NOMO-1 (cell line): ENCODE measurements around the gene SSBP2.
"Not testable (repeated sequence)": the region's sequence is repeated elsewhere in the genome, so short reads cannot be mapped to it uniquely, and the experiment has no call there.

Experiments
- DNase-seq, 2 experiments: peaks; one replicate each; lab custom pipeline; 2025; ENCODE audit not compliant: unreplicated experiment in 2 of 2; lab: John Stamatoyannopoulos, UW

The SSBP2 gene

DNA sequence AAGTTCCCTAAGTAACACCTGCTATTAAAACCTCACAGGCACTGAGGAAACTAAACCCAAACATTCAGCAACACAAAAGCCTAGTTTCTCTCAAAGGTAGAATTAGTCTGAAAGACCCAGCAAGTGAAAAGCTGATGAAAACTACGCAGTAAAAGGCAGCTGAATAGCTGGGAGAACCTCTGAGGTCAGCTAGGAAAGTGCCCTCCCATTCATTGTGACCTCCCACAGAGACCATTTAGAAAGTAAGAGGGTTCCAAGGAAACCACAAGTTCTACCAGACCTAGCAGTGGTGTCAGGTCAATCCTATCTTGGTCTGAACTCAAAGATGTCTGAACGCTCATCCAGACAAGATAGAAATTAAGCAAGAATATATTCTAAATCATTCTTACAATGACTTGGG lies 144.7 kb downstream of the SSBP2 start:
- DNase-seq, result no peak

DNA sequence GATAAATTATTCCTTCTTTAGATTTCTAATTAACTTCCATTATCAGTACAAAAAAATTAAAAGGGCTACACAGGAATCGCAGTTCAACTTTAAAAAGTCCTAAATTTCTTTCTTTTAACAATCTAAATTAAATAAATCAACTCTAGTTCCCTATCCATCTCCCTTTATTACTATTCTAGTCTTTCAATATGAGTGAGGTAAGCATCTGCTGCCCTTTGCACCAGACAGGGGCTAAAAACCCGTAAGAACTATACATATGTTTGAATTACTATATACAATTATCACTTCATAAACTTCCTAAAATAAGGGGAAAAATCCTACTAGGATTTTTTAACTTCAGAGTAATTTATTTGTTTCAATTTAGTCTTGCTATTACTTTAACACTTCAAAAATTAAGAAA lies 145.6 kb downstream of the SSBP2 start:
- no peak for DNase-seq

DNA sequence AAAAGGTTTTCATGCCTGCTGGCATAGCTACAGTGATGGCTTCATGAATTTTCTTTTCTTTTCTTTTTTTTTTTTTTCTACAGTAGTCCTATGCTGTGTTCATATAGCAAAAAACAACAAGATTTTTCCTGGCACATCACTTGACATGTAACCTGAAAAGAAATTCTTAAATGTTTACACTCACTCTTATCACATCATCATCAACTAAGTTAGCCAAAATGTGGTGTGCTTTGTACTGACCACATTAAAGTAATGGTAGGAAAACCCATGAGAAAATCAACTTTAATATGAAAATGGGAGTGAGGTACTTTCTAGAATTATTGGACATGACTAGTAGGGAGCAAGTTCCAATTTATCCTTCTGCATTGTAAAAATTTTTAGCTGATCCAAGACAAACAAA lies 146.7 kb downstream of the SSBP2 start:
- DNase-seq, result no peak

DNA sequence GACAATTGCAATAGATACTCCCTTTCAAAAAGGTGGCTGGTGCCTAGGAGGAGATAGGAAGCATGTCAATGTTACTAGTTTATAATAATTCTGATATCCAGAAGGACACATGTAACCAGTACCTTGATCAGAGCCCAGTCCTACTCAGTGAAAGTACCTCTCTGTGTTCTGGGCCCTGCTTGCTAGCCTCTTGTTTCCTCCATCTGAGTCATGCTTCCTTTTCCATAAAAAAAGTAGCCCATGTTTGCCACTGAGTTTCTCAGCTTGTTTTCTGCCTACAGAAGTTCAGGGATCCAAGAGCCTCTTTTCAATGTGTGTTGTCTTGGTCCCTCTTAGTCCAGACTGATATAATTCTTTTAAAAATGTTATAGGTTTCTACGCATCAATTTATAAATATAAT lies 149.0 kb downstream of the SSBP2 start:
- no peak for DNase-seq

DNA sequence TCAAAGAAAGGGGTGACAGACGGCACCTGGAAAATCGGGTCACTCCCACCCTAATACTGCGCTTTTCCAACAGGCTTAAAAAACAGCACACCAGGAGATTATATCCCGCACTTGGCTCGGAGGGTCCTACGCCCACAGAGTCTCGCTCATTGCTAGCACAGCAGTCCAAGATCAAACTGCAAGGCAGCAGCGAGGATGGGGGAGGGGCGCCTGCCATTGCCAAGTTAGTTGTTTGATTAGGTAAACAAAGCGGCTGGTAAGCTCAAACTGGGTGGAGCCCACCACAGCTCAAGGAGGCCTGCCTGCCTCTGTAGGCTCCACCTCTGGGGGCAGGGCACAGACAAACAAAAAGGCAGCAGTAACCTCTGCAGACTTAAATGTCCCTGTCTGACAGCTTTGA lies 158.8 kb downstream of the SSBP2 start:
- DNase-seq, result not testable (repeated sequence)

DNA sequence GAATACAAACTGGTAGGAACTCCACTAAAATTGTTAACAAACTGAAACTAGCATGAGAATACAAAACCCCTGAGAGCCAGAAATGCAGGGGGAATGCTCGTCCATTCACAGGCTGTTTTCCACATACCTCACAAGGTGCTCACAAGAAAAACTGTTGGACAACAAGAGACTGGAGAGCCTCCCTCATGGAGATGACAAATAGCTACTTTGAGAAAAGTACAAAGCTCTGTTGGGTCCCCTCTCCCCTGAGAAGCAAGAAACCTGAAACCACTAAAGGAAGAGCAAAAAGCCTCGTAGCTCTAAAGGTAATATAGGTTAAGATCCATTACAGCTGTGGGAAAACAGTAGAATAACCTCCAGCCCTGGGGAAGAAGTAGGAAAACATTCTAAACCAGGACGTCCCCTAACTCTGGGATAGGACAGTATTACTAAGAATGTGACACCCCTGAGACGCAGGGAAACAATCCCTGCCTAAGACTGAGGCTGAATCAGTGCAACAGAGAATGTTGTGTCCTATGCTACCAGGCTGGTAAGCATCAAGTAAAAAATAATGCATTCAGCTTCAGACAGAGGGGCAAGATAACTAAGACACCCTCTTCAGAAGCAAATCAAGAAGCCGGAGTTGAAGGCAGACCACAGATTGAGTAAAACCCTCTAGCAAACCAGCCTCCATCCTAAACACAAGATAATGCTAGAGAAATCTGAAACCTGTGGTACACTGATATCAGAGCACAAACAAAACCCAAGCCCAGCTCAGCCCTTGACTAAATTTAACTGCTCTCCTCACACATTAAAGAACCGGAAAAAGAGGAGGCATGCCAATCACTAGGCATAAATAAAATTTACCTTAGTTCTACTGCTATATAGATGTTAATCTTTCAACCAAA lies 160.2 kb downstream of the SSBP2 start:
- no peak for DNase-seq

DNA sequence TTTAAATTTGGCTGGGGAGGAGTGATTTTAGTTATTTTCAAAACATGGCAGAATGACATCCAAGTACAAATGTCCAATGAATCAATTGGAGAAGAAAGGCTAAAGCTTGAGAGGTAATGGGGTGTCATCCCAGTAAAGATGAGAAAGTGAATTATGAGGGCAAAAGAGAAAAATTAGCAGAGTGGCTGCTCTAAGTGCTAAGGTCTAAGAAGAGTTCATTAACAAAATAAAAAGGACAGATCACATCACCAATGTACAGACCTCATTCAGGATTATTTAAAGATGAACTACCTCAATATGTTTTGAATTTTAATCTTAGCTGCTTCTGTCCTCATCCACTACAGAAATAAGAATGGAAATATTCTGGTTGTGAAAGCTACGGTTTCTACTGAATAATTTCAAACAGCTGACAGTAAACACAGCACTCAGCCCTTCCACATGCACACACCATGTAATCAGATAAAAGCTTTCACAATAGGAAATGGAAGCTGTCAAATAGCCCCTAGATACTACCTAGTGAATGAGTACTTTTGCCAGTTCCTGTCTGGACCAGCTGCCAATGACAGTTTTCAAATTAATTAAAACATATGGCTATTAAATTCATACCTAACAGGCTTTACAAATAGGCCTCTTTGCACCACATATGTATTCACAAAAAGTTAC lies 171.5 kb downstream of the SSBP2 start:
- DNase-seq, result peak; percentile 74 to 79

DNA sequence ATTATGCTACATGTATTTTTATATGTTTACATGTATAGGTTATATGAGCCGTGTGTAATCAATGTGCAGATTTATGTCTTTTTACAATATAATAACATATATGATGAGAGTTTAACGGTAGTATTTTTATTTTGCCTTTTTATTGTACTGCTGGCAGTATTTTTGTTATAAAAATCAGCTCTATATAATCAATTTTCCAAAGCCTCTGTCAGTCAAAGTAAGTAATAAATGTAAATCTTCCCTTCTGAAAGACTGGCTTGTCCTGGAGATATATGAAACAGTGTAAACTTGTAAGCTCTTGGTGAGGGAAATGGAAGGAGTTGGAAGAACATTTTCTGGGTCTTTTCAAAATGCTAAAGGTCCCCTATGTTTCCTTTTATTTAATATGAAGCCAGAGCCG lies 173.8 kb downstream of the SSBP2 start:
- DNase-seq, result no peak

DNA sequence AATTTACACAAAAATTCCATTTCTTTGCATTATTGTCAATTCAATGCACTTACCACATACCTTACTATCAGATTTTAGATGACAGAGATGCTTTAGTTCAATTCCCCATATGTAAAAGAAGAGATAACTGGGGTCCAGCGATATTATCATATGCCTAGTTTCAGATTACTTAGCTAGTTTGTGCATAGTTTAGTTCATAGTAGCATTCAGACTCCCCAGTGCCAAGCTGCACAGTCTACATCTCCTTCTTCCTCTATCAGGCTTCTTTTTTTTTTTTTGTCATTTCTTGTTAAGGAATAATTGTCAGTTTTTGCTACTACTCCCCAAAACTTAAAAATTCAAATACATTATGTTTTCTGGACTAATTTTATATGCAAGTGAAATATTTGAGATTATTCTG lies 175.0 kb downstream of the SSBP2 start:
- no peak for DNase-seq

DNA sequence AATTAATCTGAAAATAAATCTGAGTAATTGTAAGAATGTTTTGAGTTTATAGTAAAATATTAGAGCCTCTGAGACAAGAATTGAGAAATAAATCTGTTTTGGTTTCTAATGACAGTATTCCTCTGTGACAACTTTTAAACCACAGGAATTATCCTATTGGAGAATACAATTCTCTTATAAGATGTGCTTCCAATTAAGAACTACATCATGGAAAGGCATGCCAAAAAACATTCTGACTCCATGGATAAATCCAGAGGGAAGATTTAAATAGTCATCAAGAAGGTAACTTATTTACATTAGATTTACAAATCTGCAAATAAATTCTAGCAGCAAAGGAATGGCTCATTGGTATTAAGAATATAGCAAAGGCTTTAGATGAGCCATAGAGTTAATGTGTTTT lies 178.7 kb downstream of the SSBP2 start:
- no peak for DNase-seq

DNA sequence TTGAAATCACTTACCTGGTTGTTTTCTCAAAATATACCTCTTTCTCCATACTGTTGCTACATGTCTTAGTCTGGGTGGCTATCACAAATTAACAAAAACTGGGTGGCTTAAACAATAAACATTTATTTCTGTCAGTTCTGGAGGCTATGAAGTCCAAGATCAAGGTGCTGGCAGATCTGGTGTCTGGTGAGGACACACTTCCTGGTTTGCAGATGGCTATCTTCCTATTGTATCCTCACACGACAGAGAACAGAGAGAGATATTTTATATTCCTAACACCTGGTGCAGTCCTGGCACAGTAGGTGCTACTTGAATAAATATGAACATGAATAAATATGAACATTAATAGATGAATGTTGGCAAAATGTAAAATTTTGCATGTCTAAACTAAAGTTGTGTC lies 192.7 kb downstream of the SSBP2 start:
- no peak for DNase-seq

DNA sequence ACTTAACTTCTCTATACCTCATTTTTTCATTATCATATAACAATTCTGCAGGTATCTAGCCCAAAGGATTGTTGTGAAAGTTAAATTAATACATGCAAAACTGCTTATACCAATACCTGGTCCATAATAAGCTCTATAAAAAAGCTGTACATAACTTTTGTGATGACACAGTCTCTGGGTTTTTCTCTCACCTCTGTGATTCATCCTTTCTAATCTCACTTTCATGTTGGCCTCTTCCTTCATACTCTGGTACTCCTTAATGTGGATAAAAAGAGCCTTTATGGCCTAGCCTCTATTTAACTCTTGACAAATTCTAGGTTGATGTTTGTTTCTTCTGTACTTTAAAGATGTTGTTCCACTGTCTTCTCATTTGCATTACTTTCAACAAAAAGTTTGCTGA lies 194.1 kb downstream of the SSBP2 start:
- no peak for DNase-seq

DNA sequence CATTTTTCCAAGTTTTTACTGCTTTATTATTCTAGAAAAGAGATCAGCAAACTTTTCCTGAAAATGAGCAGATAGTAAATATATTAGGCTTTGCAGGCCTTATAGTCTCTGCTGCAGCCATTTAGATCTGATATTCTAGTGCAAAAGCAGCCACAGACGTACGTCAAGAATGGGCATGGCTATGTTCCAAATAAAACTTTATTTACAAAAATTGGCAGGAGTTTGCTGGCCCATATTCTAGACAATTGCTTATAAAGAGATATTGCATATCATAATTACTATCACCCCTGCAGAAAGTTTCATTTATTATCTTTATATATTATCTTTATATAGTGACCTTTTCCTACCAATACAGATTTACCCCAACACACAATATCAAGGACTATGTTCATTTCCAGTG lies 195.0 kb downstream of the SSBP2 start:
- DNase-seq, result no peak

DNA sequence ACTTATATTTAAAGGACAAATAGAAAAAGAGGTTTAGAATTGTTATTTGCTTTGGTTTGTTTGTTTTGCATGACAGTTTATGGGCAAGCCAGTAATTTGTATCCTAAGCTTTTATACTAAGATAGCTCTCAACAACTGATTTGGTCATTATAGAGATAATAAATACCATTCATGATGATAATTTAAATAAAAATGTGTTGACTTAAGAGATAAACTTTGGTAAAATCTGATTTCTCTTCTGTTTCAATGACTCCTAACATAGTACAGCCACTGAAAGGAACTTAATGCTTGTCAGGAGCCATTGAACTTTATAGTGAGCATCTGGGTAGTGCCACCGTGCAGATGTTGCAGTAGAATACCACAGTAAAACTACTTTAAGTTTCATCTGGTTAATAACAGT lies 196.2 kb downstream of the SSBP2 start:
- DNase-seq, result no peak

DNA sequence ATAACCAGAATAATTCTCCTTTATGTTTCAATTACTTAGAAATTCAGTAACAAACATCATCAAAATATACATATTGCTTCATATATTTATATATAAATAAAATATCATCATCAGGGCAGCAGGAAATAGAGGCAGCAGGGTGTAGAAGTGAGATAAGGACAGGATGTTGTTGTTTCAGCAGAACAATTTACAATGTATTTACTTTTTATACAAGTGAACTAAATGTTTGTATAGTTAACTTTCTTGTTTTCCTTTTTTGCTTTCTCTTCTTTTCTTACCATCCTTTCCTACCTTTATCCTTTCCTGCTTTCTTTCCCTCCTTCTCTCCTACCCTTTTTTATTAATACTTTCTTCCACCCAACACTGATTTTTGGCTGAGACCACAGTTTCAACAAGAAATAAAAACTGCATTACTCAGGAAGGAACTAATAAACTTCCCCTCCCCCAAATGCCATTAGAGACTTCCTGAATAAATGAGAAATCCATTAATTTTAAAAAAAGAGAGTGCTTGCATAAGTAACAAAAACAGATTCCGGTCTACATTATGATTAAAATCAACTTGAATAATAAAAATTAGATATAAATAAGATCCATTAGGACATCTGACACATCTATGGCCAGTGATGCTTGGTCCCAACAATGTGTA lies 197.2 kb downstream of the SSBP2 start:
- DNase-seq, result no peak

DNA sequence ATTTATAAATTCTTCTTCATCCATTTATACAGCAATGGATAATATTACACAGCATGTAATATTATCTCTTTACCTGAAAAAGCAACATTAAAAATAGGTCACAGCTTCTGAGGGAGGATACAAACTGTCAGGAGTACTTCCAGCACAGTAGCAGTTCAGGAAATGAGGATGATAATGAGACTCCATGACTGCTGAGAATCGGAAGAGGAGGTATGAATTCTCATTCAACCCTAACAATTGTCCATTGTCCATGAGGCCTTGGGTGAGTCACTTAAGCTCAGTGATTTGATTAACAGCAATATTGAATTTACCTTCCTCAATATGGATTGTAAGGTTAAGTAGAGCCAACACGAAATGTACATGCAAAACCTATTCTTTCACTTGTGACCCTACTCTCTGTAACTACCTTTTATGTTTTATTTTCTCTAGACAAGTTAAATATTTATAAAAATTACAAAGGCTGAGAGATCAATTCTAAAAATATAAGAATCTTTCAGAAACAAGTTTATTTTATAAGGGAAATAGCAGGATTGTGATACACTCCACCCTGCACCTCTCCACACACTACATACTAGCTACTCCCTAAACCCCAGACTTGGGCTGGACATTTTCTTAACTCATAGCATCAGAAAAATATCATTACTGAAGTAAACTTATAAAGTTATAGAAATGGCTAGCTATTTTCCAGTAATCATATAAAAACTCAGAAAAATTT lies 197.9 kb downstream of the SSBP2 start:
- DNase-seq, result no peak

DNA sequence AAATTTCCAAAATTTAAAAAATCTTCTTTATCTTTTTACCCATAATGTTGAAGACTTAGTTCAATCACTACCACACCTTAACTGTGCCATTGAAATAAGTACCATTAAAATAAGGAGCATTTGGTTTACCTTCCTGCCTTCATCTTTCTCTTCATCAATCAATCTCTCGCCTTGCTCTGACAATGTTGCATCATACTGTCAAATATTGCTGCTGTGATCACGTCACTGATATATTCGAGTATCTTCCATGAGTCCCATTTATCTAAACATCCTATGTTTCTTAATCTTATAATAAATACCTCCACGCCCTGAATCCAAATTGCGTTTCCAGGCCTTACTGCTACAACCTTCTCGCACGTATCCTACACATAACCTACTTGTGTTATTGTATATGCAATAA lies 201.8 kb downstream of the SSBP2 start:
- DNase-seq, result no peak

DNA sequence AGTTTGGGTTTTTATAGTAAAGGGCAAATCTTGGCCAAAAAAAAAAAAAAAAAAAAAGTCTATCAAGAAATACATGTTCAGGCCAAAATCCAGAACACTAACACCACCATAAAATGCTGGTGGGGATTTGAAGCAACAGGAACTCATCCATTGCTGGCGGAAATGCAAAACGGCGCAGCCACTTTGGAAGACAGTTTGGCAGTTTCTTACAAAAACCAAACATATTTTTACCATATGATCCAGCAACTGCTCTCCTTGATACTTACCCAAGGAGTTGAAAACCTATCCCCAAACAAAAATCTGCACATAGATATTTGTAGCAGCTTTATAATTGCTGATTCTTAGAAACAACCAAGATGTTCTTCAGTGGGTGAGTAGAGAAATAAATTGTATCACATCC lies 203.9 kb downstream of the SSBP2 start:
- DNase-seq, result no peak

DNA sequence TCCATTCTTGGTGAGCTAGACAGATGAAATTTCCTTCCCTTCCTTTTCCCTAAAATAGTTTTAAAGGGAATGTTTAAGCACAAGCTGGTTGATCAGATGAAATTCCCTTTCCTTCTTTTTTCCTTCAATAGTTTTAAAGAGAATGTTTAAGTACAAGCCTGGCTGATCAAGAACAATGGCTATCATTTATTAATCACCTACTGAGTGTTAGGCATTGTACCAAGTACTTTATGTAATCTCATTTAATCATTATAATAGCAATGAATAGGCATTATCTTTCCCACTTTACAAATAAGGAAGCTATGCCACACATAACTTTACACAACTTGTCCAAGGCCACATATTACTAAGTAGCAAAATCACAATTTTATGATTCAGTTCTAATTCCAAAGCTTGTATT lies 205.0 kb downstream of the SSBP2 start:
- no peak for DNase-seq

DNA sequence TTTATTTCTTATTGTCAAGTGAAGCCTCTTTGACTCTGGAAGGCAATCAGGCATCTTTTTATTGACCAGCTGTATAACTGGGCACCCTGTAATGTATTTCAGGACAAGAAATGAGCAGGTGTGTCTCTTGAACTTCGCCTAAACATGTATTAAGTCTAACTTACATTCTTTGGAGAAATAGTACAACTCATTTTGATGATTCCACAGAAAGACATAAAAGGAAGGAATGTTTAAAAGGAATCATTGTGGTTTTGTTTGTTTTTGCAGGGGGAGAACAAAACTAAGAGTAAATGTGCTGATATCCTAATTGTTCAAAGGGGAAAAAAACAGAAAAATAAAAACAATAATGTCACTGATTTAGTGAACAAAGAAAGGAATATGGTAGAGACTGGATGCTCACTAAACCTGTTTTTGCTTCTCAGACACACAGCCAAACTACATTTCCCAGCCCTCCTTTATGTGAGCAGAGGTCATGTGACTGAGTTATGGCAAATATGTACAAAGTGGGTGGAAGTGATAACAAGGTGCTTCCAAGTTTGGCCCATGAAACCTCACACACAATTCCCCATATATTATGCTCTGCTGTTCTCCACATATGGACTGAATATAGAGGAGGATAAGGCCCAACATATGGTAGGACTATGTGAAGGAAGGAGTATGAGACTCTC lies 206.4 kb downstream of the SSBP2 start:
- DNase-seq, result no peak

DNA sequence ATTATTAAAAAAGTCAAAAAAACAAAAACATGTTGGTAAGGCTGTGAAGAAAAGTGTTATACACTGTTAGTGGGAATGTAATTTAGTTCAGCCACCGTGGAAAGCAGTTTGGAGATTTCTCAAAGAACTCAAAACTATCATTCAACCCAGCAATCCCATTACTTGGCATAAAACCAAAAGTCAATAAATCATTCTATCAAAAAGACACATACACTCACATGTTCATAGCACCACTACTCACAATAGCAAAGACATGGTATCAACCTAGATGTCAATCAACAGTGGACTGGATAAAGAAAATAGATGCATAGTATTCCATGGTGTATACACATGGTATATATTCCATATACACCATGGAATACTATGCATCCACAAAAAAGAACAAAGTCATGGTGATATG lies 208.7 kb downstream of the SSBP2 start:
- DNase-seq, result no peak
